ENCODE results near the gene ASL.
"Not testable (repeated sequence)": the region's sequence is repeated elsewhere in the genome, so short reads cannot be mapped to it uniquely, and the experiment has no call there.

The ASL gene

DNA sequence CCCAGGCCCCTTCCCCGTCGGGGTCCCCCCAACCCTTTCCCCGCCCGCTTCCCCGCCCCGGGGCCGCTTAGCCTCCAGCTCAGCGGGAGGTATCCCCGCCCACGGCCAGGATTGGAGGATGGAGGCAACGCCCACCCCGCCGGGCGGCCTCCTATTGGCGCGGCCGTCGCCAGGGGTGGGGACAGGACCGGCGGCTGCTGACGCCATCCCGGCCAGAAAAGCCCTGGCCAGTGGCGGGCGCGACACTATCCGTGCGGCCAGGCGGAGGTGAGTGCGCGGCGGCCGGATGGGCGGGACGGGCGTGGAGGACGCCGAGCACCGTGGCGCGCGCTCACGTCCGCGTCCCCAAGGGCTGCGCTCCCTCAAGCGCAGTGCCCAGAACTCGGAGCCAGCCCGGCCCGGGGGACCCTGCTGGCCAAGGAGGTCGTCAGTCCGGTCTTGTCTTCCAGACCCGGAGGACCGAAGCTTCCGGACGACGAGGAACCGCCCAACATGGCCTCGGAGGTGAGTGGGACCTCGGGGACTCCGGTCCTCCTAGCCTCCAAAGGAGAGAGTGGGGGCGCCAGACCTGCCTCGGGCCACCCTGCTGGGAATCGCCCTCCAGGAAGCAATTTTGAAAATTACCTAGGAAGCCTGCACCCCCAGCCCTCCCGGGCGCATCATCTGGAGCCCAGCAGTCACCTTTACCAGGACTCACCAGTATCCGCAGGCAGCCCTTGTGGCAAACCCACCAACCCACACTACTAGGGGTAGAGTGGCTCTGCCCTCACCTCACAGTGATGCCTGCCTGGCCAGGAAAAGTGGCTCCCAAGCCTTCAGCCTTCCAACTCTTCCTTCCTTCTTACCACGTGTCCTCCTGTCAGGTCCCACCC, at the start of gene ASL:
ASL (plus strand) TSS at position 230 of the 872 bp plus-strand sequence; CDS start at position 493, 263 bp downstream.
- peak; percentile 93 for DNase-seq

DNA sequence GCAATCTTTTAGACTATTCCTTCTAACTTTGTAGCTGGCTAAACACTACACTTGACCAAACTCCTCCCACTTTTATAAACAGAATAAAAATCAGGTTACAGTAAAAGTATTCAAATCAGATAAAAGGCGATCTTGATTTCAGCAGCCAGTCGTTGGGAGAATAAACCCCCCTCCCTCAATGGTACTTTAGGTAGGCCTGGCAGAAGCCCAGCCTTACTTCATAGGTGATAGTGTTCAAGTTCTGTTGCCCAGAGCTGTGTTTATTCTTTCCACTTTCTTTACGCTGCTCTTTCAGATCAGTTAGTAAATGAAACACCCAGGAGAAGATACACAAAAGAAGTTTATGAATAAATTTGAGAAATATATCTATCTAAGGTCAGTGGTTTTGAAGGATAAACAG, 47.3 kb upstream of the ASL start:
- not testable (repeated sequence) for DNase-seq

DNA sequence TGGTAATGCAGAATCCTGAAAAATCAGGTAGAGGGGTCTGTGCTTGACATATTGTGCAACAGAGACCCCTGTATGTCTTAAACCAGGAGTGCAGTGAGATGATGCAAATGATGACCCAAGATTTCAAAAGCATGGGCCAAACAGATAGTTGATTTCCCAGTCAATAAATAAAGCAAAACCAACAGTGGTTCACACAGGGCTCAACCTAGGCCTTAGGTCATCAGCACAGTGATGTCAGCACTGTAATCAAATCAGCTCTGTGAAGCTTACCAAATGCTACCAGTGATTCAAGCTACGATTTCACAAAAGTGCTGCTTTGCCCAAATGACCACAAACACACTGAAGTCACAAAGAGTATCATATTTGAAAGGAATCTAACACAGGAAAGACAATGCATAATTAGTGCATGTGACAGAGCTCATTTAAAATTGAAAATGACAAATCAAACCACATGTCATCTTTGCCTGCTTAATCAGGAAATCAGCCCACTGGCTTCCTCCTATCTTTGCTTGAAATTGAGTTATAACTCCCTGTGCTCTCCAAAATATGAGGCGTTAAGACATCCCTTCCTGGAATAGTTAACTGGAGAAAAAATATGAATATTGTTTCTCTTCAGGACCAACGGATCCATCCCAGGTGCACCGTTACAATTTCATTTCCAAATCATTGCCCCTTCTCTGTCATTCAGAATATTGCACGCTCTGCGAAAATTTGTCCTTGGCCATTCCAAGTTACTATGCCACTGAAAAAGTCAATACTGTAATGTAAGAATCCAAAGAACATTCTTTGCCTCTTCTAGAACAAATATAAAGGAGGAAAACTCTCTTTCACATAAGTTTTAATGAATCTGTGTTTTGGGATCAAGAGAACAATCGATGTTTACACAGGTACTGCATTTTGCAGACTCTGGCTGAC, 41.9 kb upstream of the ASL start:
- DNase-seq, result no peak

DNA sequence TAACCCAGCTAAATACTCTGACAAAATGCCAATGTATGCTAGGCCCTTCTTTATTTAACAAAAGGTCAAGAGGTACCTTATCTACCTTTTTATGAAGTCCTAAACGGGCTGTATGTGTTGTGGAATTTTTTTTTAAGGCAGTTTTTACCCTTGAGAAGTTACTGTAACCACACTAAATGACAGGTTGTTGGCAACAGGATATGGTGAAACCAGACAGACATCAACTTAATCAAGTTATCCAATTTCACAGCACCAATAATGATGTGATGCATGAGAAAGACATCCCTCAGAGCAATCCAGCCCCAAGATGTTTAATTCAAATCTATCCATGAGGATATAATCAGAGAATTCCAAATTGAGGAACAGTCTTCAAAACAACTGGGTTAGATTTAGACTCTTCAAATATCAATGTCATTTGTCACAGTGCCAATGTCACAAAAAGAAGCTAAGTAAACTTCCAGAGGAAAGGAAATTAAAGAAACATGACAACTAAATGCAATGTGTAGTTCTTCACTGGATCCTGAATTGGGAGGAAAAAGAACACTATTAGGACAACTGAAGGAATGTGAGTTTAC, 41.1 kb upstream of the ASL start:
- not testable (repeated sequence) for DNase-seq

DNA sequence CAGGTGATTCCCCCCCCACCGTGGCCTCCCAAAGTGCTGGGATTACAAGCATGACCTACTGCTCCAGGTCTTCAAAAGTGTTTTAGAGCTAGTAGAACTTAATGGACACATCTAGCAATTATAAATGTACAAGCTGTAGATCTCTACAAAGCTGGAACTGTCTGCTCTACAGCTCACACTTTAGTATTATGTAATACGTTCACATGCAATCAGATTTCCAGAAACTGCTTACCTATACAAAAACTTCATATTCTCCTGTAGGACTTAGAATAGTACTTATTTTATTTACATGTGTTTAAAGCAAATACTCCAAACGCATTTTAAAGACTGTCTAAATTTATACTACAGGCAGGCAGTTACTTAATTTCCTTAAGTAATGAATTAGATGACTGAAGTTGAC, 39.2 kb upstream of the ASL start:
- DNase-seq, result no peak

DNA sequence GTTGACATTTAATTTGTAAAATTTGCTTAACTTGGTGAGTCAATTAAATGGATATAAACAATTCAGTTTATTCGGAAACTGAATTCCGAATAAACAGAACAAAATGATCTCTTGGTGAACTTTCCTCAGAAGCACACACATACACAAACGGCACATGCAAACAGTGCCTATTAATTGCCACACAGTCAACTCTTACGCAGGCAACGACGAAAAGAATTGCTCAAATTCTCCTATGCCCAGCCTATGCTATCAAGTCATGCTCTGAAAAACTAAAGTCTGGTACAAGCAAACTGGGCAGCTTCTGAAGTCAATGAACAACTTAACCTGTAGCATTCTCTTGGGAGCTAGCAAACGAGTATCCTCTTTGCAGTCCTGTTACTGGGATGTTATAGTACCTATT, 38.8 kb upstream of the ASL start:
- no peak for DNase-seq

DNA sequence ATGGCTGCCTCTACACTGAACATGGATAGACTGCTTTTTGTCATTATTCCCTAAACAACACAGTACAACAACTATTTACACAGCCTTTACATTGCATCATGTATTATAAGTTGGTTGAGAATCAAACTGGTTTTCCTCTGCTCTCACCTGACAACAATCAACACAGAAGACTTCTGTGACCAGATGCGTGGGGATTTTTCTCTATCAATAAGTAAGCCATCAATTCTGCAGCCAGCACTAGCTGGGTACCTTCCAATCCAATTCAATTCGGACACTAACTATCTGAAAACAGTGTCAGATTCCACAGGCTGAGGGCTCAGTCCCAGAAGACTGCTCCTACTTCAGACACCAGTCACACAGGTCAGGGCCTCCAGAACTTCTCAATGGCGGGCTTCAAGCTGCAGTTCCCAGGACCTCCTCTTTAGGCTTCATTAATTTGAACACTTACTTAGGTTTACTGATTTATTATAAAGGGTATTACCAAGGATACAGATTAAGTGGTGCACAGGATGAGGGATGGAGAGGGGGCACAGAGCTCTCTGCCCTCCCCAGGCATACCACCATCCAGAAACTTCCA, 36.4 kb upstream of the ASL start:
- DNase-seq, result no peak

DNA sequence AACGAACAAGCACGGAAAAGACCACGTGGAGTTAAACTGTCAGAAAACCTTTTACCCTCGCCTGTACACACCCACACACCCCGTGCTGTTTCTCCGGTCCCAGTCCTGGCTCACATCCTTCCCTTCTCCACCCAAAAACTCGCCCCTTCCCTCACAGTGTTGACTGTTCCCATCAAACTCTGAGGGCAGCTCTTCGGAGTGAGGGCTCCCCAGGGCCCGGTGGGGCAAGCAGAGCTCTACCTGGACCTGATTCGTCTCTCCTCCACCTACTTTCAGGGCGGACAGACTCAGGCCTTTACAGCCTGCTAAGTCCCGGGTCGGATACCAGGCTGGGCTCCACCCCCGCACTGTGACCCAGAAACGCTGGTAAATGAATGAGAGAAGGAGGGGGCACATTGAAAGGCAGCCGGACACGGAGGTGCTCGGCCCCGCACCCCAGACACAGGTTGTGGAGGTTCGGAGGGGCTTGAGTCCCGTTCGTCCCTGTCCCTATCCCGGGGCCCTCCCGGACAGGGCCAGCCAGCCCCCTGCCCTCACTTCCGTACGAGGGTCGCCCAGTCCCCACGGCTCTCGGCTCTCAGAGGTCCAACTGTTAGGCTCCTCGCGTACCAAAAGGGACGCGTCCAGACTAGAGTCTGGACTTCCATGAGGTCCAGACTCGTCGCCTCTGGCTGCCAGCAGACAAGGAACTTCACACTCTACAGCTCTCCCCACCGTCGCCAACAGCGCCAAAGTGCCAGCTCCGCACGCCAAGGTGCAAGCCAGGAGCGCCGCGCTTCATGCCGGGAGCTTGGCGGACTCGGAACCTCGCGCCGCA, 31.7 kb upstream of the ASL start:
- peak; percentile 19 for DNase-seq

DNA sequence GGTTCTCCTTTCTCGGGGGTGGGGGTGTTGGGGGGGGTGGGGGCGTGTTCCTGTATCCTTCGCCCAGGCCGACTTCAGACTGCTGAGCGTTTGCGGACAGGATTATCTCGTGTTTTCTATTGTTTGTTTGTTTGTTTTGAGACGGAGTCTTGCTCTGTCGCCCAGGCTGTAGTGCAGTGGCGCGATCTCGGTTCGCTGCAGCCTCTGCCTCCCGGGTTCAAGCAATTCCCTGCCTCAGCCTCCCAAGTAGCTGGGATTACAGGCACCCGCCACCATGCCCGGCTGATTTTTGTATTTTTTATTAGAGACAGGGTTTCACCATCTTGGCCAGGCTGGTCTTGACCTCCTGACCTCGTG, 31.1 kb upstream of the ASL start:
- DNase-seq, result not testable (repeated sequence)

DNA sequence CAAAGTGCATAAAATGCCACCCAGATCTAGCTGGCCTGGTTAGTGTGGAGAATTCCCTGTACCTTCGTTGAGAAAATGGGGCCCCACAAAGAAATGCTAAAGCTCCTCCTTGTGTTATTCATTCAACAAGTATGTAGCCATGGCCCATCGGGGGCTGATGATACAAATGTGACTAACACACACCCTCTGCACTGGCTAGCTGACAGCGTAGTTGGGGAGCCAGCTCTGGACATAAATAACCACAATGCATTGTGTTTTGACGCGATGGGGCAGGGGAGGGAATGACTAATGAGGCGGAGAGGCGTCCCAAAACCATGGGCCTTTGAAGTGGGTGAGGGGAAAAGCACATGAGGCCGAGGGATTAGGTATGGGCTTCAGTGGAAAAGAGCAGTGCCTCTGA, 28.2 kb upstream of the ASL start:
- no peak for DNase-seq

DNA sequence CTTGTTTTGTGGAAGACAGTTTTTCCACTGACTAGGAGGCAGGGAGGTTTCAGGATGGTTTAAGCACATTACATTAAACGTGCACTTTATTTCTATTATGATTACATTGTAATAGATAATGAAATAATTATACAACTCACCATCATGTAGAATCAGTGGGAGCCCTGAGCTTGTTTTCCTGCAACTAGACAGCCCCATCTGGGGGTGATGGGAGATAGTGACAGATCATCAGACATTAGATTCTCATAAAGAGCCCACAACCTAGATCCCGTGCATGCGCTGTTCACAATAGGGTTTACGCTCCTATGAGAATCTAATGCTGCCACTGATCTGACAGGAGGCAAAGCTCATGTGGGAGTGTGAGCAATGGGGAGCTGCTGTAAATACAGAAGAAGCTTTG, 25.7 kb upstream of the ASL start:
- not testable (repeated sequence) for DNase-seq

DNA sequence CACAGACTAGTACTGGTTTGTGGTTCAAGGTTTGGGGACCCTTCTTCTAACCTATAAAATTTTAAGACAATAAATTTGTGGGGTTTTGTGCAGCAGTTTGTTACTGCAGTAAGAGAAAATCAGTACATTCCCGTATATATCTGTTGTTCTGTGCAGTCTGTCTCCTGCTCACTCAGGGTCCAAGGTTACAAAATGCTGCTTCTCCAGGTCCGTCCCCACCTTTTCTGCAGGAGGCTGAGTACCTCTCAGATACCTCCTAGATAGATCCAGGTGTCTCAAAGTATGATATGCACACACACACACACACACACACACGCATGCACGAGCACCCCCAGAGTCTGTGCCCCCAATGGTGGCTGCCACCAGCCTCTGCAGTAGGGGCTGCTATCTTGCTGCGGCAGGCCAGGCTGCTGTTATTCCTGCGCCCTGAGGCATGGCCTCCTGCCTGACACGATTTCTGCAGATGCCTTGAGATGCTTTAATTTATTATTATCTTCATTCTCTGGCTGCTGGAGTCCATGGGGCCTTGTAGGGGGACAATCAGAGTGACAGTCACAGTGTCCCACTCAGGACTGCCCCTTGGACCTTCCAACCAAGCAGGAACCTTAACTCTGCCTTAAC, 25.2 kb upstream of the ASL start:
- no peak for DNase-seq

DNA sequence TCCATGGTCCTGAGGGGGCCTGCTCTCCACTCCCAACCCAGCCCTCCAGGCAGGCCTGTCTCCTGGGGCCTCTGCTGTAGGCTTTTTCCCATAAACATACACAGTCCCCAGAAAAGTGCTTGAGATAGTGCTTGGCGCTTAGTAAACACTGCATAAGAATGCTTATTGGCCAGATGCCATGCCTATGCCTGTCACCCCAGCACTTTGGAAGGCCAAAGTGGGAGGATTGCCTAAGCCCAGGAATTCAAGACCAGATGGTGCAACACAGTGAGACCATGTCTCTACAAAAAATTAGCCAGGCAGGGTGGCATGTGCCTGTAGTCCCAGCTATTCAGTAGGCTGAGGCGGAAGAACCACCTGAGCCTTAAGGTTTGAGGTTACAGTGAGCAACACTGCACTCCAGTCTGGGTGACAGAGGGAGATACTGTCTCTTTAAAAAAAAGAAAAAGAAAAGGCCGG, 24.6 kb upstream of the ASL start:
- DNase-seq, result no peak

DNA sequence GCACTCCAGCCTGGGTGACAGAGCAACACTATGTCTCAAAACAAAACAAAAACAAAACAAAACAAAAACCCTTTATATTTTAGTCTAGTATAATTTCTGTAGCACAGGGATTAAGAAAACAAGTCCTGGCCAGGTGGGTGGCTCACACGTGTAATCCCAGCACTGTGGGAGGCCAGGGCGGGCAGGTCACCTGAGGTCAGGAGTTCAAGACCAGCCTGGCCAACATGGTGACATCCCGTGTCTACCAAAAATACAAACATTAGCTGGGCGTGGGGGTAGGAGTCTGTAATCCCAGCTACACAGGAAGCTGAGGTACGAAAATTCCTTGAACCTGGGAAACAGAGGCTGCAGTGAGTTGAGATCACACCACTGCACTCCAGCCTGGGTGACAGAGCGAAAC, 23.2 kb upstream of the ASL start:
- no peak for DNase-seq

DNA sequence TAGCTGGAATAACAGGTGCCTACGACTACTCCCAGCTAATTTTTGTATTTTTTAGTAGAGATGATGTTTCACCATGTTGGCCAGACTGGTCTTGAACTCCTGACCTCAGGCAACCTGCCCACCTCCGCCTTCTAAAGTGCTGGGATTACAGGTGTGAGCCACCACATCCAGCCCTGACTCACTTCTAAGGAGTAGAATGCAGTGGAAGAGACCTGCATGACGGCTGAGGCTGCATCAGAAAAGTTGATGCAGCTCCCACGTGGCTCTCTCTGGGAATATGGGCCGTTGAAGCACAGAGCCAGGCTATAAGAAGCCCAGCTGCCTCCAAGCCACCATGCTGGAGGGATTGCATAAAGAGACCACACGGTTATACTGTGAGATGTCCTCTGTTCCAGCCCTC, 21.6 kb upstream of the ASL start:
- DNase-seq, result no peak

DNA sequence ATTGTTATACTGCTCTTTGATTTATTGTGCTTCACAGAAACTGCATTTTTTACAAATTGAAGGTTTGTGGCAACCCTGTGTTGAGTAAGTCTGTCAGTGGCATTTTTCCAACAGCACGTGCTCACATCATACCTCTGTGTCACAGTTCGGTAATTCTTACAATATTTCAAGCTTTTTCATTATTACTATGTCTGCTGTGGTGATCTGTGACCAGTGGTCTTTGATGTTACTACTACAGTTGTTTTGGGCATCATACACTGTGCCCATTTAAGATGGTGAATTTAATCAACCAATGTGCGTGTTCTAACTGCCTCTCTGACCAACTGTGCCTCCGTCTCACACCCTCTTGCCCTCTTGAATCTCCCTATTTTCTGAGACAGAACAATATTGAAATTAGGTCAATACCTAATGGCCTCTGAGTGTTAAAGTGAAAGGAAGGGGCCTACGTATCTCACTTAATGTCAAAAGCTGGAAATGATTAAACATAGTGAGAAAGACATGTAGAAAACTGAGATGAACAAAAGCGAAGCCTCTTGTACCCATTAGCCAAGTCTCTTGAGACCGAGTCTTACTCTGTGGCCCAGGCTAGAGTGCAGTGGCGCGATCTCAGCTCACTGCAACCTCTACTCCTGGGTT, 20.2 kb upstream of the ASL start:
- peak; percentile 18 for DNase-seq

DNA sequence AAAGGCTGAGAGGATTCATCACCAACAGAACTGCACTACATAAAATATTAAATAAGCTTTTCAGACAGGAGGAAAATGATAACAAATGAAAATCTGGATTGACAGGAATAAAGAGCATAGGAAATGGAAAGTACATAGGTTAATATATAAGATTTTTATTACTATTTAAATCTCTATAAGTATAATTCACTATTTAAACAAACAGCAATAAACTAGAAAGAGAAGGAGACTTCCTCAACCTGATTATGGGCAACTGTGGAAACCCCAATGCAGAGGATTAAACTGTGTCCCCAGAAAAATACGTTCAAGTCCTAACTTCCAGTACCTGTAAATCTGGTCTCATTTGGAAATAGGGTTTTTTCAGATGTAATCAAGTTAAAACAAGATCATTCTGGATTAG, 14.8 kb upstream of the ASL start:
- DNase-seq, result no peak

DNA sequence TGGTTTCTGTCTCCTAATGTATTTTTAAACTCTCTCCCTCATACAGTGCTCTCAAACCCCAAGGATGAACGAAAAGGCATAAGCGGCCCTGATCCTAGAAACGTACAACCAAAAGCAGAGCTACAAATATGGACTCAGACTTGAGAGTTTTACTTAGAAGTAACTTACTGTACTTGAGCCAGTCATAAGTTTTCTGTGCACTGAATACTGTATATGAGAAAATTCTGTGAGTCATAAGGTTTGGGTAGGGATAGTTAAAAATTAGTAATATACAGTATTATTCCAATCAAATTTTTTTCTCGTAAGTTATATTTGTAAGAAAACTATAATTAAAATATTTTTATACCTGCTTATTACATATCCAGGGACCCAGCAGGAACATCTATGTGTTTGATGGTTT, 5.9 kb upstream of the ASL start:
- no peak for DNase-seq

DNA sequence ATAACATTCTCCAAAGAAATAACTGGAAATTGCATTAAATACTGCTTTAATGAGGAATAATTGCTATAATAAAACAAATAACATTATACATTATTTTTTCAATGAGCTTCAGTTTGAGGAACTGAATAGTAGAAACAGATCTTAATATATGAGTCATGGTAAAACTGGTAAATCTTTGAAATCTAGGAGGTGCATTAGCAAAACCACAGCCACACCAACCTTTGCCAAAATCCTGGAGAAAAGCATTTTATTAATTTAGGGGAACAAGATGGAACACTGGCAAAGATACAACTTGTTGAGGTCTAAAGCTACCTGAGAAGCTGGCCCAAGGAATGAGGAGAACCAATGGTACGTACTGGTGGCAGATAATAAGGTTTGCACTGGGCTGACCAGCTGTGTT, 5.4 kb upstream of the ASL start:
- DNase-seq, result no peak

DNA sequence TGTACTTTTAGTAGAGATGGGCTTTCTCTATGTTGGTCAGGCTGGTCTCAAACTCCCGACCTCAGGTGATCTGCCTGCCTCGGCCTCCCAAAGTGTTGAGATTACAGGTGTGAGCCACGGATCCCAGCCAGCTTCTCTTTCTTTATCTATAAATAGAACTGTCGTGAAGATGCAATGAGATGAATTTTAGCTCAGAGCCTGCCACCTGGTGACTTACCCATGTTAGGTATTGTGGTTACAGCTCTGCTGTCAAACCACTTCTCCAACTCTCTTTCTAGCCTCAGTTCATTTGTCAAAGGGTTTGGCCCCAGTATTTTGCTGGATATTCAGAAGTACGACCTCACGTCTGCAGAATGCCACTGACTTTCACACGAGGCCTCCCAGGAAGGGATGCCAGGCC, 3.4 kb upstream of the ASL start:
- DNase-seq, result not testable (repeated sequence)

Measured in activated CD4-positive, alpha-beta T cell treated with anti-CD3 and anti-CD28 coated beads, Interleukin-2, Interleukin-6, amounts not matched to agents 100 ng/mL and 50 ng/mL, durations not matched to agents 16 hours and 8 hours (primary cell).